HG02943 (cell line): ENCODE results near the gene KCMF1.

Experiments
- ATAC-seq: cut with Tn5 transposase; IDR thresholded peaks from one replicate; pipeline ENCODE4 v1.9.1; 2021; ENCODE audit warnings: mild to moderate bottlenecking, low read depth, moderate library complexity; ENCODE audit not compliant: unreplicated experiment

Gene KCMF1

DNA sequence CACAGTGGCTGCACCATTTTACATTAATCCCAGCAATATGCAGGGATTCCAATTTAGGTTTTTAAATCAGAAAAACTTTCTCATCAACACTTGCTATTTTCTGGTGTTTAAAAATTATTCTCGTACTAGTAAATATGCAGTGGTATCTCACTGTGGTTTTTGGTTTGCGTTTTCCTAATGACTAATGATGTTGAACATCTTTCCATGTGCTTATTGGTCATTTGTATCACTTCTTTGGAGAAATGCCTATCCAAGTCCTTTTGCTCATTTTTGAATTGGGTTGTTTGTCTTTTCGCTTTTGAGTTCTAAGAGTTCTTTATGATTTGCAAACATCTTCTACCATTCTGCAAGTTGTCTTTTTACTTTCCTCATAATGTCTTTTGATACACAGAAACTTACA, 100.1 kb downstream of the KCMF1 start:
- no peak for ATAC-seq

DNA sequence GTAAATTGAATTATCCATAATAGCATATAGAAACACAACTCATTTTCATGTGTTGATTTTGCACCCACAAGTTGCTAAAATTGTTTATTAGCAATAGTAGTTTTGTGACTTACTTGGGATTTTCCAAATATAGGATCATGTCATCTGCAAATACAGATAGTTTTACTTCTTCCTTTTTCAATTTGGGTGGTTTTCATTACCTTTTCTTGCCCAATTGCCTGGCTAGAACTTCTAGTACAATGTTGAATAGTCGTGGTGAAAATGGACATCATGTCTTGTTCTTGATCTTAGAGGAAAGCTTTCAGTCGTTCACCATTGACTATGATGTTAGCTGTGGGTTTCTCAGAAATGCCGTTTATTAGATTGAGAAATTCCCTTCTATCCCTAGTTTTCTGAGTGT, 102.1 kb downstream of the KCMF1 start:
- ATAC-seq, result no peak

DNA sequence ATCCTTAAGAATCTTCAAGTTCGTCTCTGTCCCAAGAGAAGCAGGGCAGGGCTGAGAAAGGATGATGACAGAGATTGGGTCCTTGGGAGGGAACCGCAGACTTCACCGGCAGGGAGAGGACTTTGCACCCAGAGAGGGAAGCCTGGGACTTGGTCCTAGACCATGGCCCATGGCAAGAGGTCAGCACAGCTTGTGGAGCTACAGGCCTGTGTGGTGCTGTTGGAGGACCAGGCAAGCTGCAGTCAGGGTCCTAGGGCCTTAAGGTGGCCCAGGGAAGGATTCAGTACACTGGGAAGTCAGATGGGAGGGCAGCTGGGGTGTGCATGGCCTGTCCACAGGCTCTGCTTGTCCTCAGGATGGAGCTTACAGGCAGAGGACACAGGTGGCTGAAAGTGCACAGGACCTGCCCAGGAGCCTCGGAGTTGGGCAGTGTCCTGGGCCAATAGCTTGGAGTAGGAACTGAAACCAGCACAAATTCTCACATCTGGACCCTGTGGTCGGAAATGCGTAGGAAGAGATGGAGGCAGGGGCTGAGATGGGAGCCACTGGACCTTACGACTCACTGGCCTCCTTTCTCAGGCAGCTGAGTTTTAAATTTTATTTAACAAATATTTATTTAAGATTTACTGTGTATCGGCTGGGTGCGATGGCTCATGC, 105.8 kb downstream of the KCMF1 start:
- ATAC-seq, result no peak

DNA sequence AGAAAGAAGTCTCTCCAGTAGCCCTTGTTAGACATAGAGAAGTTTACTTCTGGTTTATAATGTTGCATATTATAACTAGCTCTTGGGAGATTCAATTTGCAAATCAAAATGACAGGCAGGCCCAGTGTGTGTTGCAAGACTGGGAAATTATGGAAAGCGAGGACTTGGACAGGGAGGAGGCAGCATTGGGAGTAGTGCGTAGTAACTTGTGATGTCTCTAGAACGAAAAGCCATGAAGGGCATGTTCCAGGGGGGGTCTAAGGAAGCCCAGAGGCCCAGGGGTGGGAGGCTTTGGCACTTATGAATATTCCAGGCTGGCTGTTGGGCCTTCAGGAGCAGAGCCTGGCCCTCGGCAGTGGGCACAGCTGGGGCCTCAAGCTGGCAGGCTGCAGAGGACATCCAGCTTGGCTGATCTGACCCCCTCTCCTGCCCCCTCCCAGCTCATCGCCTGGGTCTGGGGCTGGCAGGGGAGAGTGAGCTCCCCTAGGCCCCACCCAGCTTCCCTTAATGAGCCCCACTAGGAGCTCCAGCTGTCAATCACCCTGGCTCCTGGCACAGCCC, 107.0 kb downstream of the KCMF1 start:
- no peak for ATAC-seq

DNA sequence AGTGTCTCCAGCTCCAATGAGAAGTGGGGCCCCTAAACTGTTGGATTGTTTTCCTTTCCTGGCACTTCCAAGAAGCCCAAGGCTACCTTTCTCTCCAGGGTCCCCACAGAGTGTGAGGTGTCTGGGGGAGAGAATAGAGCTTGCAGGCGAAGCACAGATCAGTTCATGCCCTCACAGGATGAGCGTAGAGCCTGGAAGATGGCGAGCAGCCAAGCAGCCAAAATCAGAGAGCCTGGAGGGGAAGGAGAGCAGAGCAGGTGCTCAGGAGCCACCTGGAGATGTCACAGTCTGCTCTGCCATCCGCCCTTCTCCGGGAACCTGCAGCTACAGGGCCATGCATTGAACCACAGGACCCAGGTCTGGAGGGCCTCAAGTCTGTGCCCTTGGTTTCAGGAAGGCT, 107.6 kb downstream of the KCMF1 start:
- no peak for ATAC-seq

DNA sequence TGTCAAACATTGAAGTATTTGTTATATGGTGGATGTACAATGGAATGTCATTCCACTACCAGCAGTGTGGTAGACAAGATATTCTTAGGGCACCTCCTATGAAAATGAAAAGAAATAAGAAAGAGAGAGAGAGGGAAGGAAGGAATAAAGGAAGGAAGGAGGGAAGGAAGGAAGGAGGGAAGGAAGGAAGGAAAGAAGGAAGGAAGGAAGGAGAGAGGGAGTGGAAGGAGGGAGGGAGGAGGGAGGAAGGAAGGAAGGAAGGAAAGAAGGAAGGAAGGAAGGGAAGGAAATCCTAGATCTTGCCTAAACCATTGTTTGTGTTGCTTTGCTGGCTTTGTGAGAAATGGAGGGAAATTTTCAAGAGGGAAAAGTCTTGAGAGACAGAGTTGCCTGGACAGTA, 112.1 kb downstream of the KCMF1 start:
- no peak for ATAC-seq

DNA sequence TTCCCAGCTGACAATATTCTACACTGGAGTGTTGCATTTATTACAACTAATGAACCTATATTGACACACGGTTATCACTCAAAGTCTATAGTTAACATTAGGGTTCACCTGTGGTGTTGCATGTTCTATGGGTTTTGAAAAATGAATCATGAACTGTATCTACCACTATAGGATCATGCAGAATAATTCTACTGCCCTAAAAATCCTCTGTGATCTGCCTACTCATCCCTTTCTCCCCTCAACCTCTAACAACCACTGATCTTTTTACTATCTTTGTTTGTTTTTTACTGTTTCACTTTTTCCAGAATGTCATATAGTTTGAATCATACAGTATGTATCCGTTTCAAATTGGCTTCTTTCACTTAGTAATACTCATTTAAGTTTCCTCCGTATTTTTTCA, 114.6 kb downstream of the KCMF1 start:
- ATAC-seq, result no peak

DNA sequence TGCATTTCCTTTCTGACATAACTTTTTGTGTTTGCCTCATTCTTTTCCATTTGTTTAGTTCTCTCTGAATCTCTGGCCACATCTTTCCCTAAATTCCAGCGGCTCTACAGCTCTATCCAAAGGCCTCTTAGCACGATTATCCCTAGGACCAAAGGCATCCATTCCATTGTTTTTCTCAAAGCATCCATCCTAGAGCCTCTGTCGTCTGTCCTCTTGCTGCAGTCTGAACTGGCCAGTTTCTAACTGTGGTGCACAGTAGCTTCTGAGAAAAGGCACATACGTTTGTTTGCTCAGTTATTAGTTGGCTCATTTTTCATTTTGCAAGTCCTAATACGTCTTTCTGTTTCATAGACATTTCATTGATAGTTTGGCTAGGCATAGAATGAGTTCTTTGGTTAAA, 116.6 kb downstream of the KCMF1 start:
- no peak for ATAC-seq

DNA sequence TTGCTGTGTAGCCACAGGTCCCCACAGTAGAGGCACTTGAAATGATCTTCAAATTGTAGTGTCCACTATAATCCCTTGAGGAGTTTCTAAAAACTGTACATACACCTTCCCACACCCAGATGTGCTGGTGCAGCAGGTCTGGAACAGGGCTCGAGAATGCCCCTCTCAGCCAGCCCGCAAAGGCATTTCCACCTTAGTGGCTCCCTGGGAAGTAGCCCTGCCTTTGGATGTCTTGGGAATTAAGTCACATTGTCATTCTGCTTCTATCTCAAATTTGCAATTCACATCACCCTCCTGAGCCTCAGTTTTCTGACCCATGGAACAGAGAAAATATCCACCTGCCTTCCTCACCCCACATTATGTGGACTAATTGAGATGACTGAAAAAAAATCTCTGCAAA, 118.0 kb downstream of the KCMF1 start:
- ATAC-seq, result no peak

DNA sequence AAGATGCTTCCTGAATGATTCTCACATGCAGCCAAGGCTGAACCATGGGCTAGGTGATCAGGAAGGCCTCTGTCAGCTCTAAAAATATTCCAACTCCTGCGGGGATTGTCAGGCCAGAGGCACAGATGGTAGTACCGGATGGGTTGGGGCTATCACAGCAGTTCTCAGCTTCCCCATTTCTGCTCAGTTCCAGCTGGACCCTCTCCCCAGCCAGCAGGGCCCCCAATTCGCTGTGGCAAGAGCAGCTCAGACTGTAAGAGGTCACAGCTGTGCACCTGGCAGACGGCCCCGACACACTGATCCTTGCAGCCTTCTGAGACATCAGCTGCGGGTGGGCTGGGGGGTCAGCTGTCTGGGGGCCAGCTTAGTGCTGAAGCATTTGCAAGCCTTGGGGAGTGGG, 118.6 kb downstream of the KCMF1 start:
- ATAC-seq, result no peak

DNA sequence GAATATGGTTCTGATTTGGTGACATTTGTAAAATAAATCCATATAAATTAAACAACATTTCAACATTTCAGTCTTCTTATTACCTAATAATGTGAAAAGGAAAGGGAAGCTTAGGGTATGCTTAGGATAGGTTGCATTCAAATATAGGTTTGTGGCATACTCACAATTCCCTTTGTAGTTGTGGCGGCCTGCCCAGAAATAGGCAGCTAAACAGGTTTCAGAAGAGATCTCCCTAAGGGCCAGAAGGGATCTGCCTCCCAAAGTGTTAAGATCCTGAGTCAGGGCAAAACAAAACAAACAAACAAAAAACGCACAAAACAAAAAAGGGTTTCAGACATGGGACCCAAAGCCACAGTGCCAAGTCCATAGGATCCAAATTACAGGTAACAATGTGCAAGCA, 120.9 kb downstream of the KCMF1 start:
- ATAC-seq, result no peak

DNA sequence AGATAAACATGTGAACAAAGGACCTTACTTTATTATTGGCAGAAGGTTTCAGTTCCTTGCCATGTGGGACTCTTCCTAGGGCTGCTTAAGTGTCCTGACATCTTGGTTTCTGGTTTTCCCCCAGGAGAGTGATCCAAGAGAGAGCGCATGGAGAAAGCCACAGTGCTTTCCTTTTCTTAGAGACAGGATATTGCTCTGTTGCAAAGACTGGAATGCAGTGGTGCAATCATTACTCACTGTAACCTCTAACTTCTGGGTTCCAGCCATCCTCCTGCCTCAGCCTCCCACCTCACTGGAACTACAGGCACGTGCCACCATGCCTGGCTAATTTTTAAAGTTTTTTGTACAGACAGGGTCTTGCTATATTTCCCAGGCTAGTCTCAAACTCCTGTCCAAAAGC, 124.1 kb downstream of the KCMF1 start:
- no peak for ATAC-seq

DNA sequence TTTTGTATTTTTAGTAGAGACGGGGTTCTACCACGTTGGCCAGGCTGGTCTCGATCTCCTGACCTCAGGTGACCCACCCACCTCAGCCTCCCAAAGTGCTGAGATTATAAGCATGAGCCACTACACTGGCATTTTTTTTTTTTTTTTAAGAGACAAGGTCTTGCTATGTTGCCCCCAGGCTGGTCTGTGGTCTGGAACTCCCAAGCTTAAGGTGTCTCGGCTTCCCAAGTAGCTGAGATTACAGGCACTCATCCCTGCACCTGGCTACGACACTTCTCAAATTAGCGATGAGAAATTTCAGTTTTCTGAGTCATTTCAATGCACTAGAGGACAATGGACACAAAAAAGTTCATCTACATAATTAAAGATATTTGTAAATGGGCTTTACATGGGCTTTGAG, 125.7 kb downstream of the KCMF1 start:
- no peak for ATAC-seq

DNA sequence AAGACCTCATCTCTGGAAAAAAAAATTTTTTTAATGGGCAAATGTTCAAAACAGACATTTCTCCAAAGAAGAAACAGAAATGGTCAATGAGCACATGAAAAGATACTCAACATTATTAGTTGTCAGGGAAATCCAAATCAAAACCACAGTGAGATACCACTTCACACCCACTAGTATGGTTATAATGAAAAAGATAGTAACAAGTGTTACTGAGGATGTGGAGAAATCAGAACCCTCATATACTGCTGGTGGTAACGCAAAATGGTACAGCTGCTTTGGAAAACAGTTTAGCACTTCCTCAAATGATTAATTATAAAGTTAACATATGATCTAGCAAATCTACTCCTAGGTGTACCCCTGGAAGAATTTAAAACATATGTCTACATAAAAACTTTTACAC, 133.3 kb downstream of the KCMF1 start:
- ATAC-seq, result no peak

DNA sequence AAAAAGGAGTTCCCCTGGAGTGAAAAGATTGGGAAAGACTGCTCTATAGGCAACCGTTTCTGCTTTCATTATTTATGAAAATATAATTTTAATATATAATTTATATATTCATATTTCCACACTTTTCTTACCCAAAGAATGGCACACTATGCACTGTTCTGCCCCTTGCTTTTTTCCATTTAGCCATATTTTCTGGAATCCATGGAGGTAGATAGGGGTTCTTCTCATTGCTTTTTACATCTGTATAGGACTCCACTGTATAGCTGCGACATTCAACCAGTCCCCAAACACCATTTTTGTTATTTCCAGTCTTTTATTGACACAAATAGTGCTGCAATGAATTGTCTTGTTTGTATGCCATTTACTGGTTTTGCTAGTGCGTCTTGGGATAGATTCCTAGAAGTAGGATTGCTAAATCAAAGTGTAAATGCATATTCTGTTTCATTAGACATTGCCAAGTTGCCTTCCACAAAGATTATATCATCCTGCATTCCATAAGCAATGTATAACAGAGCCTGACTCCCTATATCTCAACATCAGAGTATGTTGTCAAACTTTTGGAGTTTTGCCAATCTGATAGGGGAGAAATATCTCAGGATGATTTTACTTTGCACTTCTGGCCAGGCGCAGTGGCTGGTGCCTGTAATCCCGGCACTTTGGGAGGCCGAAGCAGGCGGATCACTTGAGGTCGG, 135.7 kb downstream of the KCMF1 start:
- no peak for ATAC-seq
